Measurements from ENCODE around the gene EPN3.

Gene EPN3

DNA sequence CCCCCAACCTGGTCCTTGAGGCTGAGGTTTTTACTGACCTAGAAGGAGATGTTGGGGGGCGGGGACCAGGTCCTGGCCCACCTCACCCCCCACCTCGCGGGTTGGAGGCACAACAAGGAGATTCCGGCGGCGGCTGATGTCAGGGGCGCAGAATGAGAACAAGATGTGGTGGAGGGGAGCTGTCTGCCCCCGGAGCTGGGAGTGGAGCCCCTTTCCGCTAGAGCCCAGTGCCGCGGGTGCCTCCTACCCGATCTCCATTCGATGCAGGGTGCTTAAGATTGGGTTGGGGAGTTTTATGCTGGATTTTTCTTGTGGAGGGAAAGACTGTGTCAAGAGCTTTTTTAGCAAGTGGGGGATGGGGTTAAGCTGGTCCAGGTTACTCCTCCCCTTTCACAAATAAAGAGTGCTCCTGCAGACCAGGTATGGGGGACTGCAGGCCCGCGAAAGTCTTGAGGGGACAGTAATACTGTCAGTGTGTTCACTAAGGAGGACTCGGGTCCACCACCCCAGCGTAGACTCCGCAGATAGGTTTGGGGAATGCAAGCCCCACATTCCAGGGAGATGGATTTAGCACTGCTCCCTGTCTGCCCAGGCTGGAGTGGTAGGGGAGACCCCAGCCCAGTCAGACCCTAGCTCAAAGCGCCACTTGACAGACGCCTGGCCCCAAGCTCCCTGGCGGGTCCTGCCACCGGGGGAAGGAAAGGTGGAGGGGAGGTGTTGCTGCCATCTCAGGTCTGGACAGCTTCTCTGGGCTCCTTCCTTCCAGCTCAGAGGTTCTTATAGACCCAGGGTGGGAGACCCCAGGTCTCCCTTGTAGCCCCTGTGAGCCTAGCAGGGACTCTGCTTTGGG is 29.9 kb downstream of the EPN3 start:
- Histone ChIP-seq H3K9ac (ENCODE audit: low read depth, low read length) (no peak overlapping the region), H3K36me3 (ENCODE audit: insufficient read depth, low read length) (no peaks in the 10 kb centered on the region), H3K4me3 (ENCODE audit: low read length) (peak overlapping the region; percentile 43), H3K4me1 (ENCODE audit: insufficient read depth, low read length) (peaks cover 16% of the 10 kb centered on the region), H3K27ac (ENCODE audit: low read depth, low read length) (no peak overlapping the region), H3K27me3 (ENCODE audit: insufficient read depth, low read length) (peaks cover 87% of the 10 kb centered on the region), H3K9me3 (ENCODE audit: insufficient read depth, low read depth, low read length) (no peaks in the 10 kb centered on the region)
- WGBS, result 4% methylated on average over 22 of the region's 22 CpGs

DNA sequence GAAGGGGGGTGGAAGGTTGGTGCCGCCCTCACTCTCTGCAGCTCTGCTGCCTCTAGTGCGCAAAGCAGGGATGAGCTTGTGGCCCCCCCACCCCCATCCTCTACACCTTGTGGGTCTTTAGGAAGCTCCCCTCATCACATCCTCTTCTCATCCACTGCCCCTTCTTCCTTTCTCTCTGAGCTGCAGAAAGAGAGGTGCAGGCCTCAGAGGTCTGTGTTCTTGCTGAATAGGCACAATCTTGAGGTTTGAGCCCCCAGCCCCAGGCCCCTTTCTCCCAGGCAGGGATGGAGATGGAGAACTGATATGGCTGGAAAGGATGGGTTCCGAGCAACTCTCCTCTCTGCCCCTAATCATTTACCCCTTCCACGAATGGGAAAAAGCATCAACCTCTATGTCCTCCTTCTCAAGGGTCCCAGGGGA is 30.6 kb downstream of the EPN3 start:
- Histone ChIP-seq H3K4me3 (ENCODE audit: low read length) (peak overlapping the region; percentile 43; the same call in 1 of the 2 replicates), H3K9me3 (ENCODE audit: insufficient read depth, low read depth, low read length) (no peaks in the 10 kb centered on the region), H3K27ac (ENCODE audit: low read depth, low read length) (no peak overlapping the region), H3K9ac (ENCODE audit: low read depth, low read length) (no peak overlapping the region), H3K27me3 (ENCODE audit: insufficient read depth, low read length) (peaks cover 85% of the 10 kb centered on the region), H3K4me1 (ENCODE audit: insufficient read depth, low read length) (peaks cover 16% of the 10 kb centered on the region), H3K36me3 (ENCODE audit: insufficient read depth, low read length) (no peaks in the 10 kb centered on the region)
- WGBS, result 15% methylated on average over 3 of the region's 4 CpGs

DNA sequence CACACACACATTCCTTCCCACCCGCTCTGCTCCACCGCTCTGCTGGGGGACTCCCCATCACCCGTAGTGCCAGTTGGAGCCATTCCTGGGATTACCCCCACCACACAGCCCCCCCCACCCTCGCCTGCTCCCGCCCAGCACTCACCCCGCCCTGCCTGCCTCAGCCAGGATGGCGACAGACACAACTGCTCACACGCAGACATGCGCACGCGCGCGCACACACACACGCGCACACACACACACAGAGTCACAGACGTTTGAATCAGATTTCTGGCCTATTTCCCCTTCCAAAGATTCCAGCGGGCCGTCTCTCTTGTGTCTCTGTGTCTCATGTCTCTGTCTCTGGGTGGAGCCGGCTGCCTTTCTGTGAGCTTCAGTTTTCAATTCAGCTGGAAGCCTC is 32.4 kb downstream of the EPN3 start:
- peak overlapping the region; percentile 26; the same call in 1 of the 2 replicates for H3K4me3 ChIP-seq (ENCODE audit: low read length)
- WGBS, result 54% methylated on average over 19 of the region's 19 CpGs
- no peak overlapping the region for H3K27ac ChIP-seq (ENCODE audit: low read depth, low read length)
- no peak overlapping the region for H3K9ac ChIP-seq (ENCODE audit: low read depth, low read length)
- H3K27me3 ChIP-seq (ENCODE audit: insufficient read depth, low read length), result peaks cover 68% of the 10 kb centered on the region
- peaks cover 17% of the 10 kb centered on the region for H3K4me1 ChIP-seq (ENCODE audit: insufficient read depth, low read length)
- H3K9me3 ChIP-seq (ENCODE audit: insufficient read depth, low read depth, low read length), result no peaks in the 10 kb centered on the region
- H3K36me3 ChIP-seq (ENCODE audit: insufficient read depth, low read length), result no peaks in the 10 kb centered on the region

DNA sequence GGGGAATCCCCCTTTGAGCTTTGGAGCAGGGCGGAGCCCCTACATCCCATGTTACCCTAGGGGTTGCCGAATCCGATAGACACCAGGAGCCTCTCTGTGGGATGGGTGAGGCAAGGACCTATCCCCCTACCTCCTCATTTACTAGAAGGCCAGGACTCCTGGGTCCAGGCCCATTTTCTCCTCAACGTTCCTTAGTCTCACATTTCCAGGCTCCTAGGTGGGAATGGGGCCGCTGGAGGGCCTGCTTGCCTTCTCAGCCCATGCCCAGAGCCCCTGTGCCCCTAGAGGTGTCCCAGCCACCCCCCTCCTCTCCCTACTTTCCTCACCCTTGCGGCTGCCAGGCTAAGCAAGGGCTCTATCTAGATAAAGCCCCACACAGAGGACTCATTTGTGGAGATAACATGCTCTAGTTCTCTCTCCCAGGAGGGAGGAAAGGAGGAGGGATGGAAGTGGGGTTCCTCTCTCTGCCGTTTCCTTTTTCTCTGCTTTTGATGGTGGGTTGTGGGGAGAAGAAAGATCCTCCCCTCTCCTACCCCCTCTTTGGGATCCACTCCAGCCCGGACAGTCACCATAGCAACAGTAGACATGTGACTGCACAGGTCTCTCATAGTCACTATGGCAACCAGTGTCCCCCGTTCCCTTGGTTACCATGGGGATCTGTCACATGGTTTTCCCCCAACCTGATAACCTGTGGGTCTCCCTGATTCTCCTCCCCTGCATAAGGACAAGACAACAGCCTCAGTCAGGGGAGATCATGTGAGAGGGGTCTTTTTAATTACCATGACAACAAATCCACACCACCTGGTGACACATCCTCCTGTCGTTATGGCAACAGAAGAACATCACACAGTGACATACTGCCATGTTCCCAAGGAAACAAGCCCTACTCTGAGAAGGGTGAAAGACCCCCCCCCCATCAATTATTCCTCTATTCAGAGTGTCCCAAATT is 33.1 kb downstream of the EPN3 start:
- H3K27me3 ChIP-seq (ENCODE audit: insufficient read depth, low read length), result peaks cover 68% of the 10 kb centered on the region
- H3K27ac ChIP-seq (ENCODE audit: low read depth, low read length), result no peak overlapping the region
- H3K4me3 ChIP-seq (ENCODE audit: low read length), result no peak overlapping the region
- H3K9me3 ChIP-seq (ENCODE audit: insufficient read depth, low read depth, low read length), result no peaks in the 10 kb centered on the region
- no peaks in the 10 kb centered on the region for H3K36me3 ChIP-seq (ENCODE audit: insufficient read depth, low read length)
- WGBS, result 43% methylated on average over 6 of the region's 10 CpGs
- H3K4me1 ChIP-seq (ENCODE audit: insufficient read depth, low read length), result peaks cover 23% of the 10 kb centered on the region
- no peak overlapping the region for H3K9ac ChIP-seq (ENCODE audit: low read depth, low read length)

DNA sequence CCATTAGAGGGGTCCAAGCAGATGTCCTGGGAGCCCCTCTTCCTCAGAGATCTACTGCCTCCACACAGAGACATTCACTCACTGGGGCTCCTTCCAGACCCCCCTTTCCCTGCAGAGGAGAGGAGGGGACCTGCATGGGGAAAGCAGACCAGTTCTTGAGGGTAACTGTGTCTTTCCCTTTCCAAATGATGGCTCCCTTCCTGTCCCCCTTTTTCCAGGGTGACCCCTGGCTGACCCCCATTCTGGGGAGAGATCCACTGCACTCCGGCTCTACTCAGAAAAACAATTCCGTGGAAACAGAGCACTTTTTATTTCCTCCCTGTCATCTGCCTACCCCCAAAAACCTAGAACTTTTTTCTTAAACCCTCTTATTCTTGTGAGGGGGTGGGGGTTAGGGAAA is 34.4 kb downstream of the EPN3 start:
- 74% methylated on average over 2 of the region's 2 CpGs for WGBS
- peaks cover 23% of the 10 kb centered on the region for H3K4me1 ChIP-seq (ENCODE audit: insufficient read depth, low read length)
- no peak overlapping the region for H3K9ac ChIP-seq (ENCODE audit: low read depth, low read length)
- H3K36me3 ChIP-seq (ENCODE audit: insufficient read depth, low read length), result no peaks in the 10 kb centered on the region
- no peaks in the 10 kb centered on the region for H3K9me3 ChIP-seq (ENCODE audit: insufficient read depth, low read depth, low read length)
- no peak overlapping the region for H3K4me3 ChIP-seq (ENCODE audit: low read length)
- H3K27me3 ChIP-seq (ENCODE audit: insufficient read depth, low read length), result peaks cover 58% of the 10 kb centered on the region
- H3K27ac ChIP-seq (ENCODE audit: low read depth, low read length), result no peak overlapping the region

DNA sequence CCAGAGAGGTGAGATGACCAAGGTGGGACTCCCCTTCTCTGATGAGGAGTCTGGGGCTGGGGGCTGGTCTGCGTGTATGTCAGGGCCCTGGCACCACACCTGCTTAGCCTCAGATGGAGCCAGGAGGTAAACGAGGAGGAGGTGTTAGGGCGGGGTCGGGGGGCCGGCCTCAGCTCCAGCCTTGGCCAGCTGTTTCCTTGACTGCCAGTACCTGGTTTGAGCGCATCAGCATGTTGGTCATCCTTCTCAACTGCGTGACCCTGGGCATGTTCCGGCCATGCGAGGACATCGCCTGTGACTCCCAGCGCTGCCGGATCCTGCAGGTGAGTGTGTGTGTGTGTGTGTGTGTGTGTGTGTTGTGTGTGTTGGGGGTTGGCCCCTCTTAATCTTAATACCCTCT is 36.1 kb downstream of the EPN3 start:
- whole genome bisulfite sequencing, result 92% methylated on average over 12 of the region's 12 CpGs
- Histone ChIP-seq H3K27me3 (ENCODE audit: insufficient read depth, low read length) (peaks cover 41% of the 10 kb centered on the region), H3K27ac (ENCODE audit: low read depth, low read length) (no peak overlapping the region), H3K4me1 (ENCODE audit: insufficient read depth, low read length) (peaks cover 11% of the 10 kb centered on the region), H3K9ac (ENCODE audit: low read depth, low read length) (no peak overlapping the region), H3K4me3 (ENCODE audit: low read length) (no peak overlapping the region), H3K36me3 (ENCODE audit: insufficient read depth, low read length) (no peaks in the 10 kb centered on the region), H3K9me3 (ENCODE audit: insufficient read depth, low read depth, low read length) (no peaks in the 10 kb centered on the region)

DNA sequence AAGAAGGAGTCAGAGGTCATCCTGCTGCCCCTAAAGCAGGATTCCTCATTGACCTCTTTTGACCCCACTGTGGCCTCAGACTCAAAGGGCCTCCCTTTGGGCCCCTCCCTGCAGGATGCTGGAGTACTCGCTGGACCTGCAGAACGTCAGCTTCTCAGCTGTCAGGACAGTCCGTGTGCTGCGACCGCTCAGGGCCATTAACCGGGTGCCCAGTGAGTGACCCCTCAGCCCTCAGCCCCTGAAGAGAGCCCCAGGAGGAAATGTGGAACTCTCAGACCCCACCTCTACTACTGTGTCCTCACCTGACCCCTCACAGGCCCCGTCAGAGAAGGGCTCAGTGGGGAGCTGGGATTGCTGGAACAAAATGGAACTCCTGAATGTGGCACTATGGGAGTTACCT is 37.1 kb downstream of the EPN3 start:
- no peaks in the 10 kb centered on the region for H3K9me3 ChIP-seq (ENCODE audit: insufficient read depth, low read depth, low read length)
- no peak overlapping the region for H3K4me3 ChIP-seq (ENCODE audit: low read length)
- peaks cover 31% of the 10 kb centered on the region for H3K27me3 ChIP-seq (ENCODE audit: insufficient read depth, low read length)
- no peak overlapping the region for H3K9ac ChIP-seq (ENCODE audit: low read depth, low read length)
- H3K4me1 ChIP-seq (ENCODE audit: insufficient read depth, low read length), result peaks cover 6% of the 10 kb centered on the region; the same call in 1 of the 2 replicates
- WGBS, result 88% methylated on average over 7 of the region's 7 CpGs
- no peak overlapping the region for H3K27ac ChIP-seq (ENCODE audit: low read depth, low read length)
- H3K36me3 ChIP-seq (ENCODE audit: insufficient read depth, low read length), result no peaks in the 10 kb centered on the region

DNA sequence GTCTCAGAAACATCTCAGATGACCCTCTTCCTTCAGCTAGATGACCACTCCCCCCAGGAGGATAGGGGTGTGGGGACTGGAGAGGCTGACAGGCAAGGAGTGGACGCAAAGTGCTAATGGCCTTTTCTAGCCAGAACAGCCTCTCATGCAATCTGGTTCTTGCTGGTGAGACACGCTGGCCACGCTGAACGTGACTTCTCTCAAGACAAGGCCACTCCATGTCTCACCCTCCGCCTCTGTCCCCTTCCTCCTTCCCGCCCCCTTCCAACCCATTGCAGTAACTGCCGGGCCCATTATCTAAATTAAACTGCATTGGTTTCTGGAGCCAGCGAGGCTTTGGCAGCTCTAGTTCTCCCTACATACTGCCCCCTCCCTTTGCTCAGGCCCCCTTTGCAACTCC is 37.5 kb downstream of the EPN3 start:
- 75% methylated on average over 8 of the region's 8 CpGs for WGBS
- Histone ChIP-seq H3K36me3 (ENCODE audit: insufficient read depth, low read length) (no peaks in the 10 kb centered on the region), H3K9me3 (ENCODE audit: insufficient read depth, low read depth, low read length) (no peaks in the 10 kb centered on the region), H3K27ac (ENCODE audit: low read depth, low read length) (no peak overlapping the region), H3K27me3 (ENCODE audit: insufficient read depth, low read length) (peaks cover 27% of the 10 kb centered on the region), H3K4me3 (ENCODE audit: low read length) (no peak overlapping the region), H3K4me1 (ENCODE audit: insufficient read depth, low read length) (peaks cover 6% of the 10 kb centered on the region; the same call in 1 of the 2 replicates), H3K9ac (ENCODE audit: low read depth, low read length) (no peak overlapping the region)

DNA sequence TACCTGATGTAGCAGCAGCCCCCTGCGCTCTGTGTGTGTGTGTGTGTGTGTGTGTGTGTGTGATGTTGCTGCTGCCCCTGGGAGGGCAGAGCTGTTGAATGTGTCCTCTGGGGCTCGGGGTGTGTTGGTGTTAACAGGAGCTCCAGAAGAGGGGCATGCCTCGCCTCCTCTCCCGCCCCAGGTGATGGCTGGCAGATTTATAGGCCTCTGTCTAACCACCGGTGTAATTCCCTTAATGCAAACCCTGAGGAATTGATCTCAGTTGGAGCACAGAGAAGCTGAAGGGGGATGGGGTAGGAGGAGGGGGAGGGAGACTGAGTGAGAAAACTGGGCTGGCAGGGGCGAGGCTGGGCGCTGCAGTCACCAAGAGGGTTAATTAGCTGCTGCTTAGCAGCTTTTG is 38.0 kb downstream of the EPN3 start:
- Histone ChIP-seq H3K27me3 (ENCODE audit: insufficient read depth, low read length) (peaks cover 22% of the 10 kb centered on the region), H3K4me3 (ENCODE audit: low read length) (no peak overlapping the region), H3K4me1 (ENCODE audit: insufficient read depth, low read length) (peaks cover 6% of the 10 kb centered on the region; the same call in 1 of the 2 replicates), H3K9me3 (ENCODE audit: insufficient read depth, low read depth, low read length) (no peaks in the 10 kb centered on the region), H3K27ac (ENCODE audit: low read depth, low read length) (no peak overlapping the region), H3K36me3 (ENCODE audit: insufficient read depth, low read length) (no peaks in the 10 kb centered on the region), H3K9ac (ENCODE audit: low read depth, low read length) (no peak overlapping the region)
- WGBS, result 53% methylated on average over 7 of the region's 7 CpGs

DNA sequence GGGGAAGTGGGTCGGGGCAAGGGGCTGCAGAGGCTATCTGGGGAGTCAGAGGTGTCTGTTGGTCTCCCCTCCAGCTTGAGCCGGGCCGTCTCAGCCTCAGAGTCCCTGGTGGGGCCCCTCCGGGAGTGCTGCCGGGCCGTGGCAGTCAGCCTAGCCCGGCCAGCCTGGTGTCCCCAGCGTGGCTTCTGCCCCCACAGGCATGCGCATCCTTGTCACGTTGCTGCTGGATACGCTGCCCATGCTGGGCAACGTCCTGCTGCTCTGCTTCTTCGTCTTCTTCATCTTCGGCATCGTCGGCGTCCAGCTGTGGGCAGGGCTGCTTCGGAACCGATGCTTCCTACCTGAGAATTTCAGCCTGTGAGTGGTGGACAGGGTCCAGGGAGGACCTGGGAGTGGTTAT is 39.1 kb downstream of the EPN3 start:
- Histone ChIP-seq H3K36me3 (ENCODE audit: insufficient read depth, low read length) (no peaks in the 10 kb centered on the region), H3K27ac (ENCODE audit: low read depth, low read length) (no peak overlapping the region), H3K4me3 (ENCODE audit: low read length) (no peak overlapping the region), H3K9me3 (ENCODE audit: insufficient read depth, low read depth, low read length) (no peaks in the 10 kb centered on the region), H3K27me3 (ENCODE audit: insufficient read depth, low read length) (peaks cover 11% of the 10 kb centered on the region), H3K4me1 (ENCODE audit: insufficient read depth, low read length) (peaks cover 6% of the 10 kb centered on the region; the same call in 1 of the 2 replicates), H3K9ac (ENCODE audit: low read depth, low read length) (no peak overlapping the region)
- 84% methylated on average over 19 of the region's 19 CpGs for WGBS

DNA sequence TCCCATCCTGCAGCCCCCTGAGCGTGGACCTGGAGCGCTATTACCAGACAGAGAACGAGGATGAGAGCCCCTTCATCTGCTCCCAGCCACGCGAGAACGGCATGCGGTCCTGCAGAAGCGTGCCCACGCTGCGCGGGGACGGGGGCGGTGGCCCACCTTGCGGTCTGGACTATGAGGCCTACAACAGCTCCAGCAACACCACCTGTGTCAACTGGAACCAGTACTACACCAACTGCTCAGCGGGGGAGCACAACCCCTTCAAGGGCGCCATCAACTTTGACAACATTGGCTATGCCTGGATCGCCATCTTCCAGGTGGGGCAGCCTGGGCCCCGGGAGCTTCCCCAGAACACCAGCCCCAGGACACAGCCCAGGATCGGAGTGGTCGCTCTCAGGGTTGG is 40.0 kb downstream of the EPN3 start:
- Histone ChIP-seq H3K9ac (ENCODE audit: low read depth, low read length) (no peak overlapping the region), H3K27me3 (ENCODE audit: insufficient read depth, low read length) (peaks cover 4% of the 10 kb centered on the region), H3K36me3 (ENCODE audit: insufficient read depth, low read length) (no peaks in the 10 kb centered on the region), H3K9me3 (ENCODE audit: insufficient read depth, low read depth, low read length) (no peaks in the 10 kb centered on the region), H3K4me1 (ENCODE audit: insufficient read depth, low read length) (peaks cover 6% of the 10 kb centered on the region; the same call in 1 of the 2 replicates), H3K4me3 (ENCODE audit: low read length) (no peak overlapping the region), H3K27ac (ENCODE audit: low read depth, low read length) (no peak overlapping the region)
- 94% methylated on average over 20 of the region's 20 CpGs for WGBS
